K562 (cell line): ENCODE results near the gene DCTN5. TPM values are rescaled to one million over a fixed set of nuclear protein-coding genes. Genes with fewer than 3 reads are reported as not detected.

Source experiments
- ADNP ChIP-seq: fragments of 200-800 bp; sonication (Bioruptor generic); IDR thresholded peaks from 2 replicates; pipeline ENCODE4 v1.6.1; 2016; ENCODE audit warnings: missing genetic modification characterization, missing compliant biosample characterization
- BRD9 ChIP-seq: fragments of 450-650 bp; IDR thresholded peaks from 2 replicates; pipeline ENCODE4 v1.6.1; 2018; ENCODE audit warnings: low read depth; ENCODE audit not compliant: partially characterized antibody
- GATAD2B ChIP-seq: fragments of 450-650 bp; IDR thresholded peaks from 2 replicates; pipeline ENCODE4 v1.6.1; 2017; ENCODE audit warnings: mild to moderate bottlenecking, borderline replicate concordance
- KAT8 ChIP-seq: fragments of 450-650 bp; IDR thresholded peaks from 2 replicates; pipeline ENCODE4 v1.6.1; 2016; ENCODE audit warnings: low read depth, mild to moderate bottlenecking
- KHSRP ChIP-seq: fragments of 450-650 bp; IDR thresholded peaks from 2 replicates; pipeline ENCODE4 v1.6.1; 2017
- KLF10 ChIP-seq: fragments of 250-450 bp; sonication (Bioruptor Pico); IDR thresholded peaks from 2 replicates; pipeline ENCODE4 v1.6.1; 2021; ENCODE audit warnings: matching md5 sums
- MCM5 ChIP-seq: fragments of 450-650 bp; IDR thresholded peaks from 2 replicates; pipeline ENCODE4 v1.6.1; 2016; ENCODE audit warnings: low read depth
- MTA3 ChIP-seq: fragments of 450-650 bp; formaldehyde crosslinking; IDR thresholded peaks from 2 replicates; pipeline ENCODE4 v1.6.1; 2017; ENCODE audit warnings: mild to moderate bottlenecking, borderline replicate concordance
- NCOA4 ChIP-seq: fragments of 450-650 bp; IDR thresholded peaks from 2 replicates; pipeline ENCODE4 v1.6.1; 2018; ENCODE audit warnings: mild to moderate bottlenecking; ENCODE audit not compliant: partially characterized antibody
- RAD21 ChIP-seq, 2 experiments: fragments of 250-450 bp in 1 of 2; fragments of 450-650 bp in 1 of 2; sonication (Bioruptor Pico) in 1 of 2; formaldehyde crosslinking in 1 of 2; IDR thresholded peaks in 1 of 2; conservative IDR thresholded peaks in 1 of 2; 2 replicates each; pipeline versions ENCODE4 v1.4.0 to v1.8.0; 2020 to 2022; ENCODE audit warnings: mild to moderate bottlenecking in 2 of 2, moderate library complexity in 1 of 2
- RBM25 ChIP-seq: fragments of 200-400 bp; formaldehyde crosslinking; IDR thresholded peaks from 2 replicates; pipeline ENCODE4 v1.6.1; 2018; ENCODE audit warnings: low read length, low read depth, moderate library complexity; ENCODE audit not compliant: severe bottlenecking
- RUNX1 ChIP-seq: sonication (generic); IDR thresholded peaks from 2 replicates; pipeline ENCODE4 v1.6.1; 2016; ENCODE audit warnings: antibody characterized with exemption, low read depth
- SAFB ChIP-seq: fragments of 200-400 bp; formaldehyde crosslinking; IDR thresholded peaks from 2 replicates; pipeline ENCODE4 v1.6.1; 2017; ENCODE audit warnings: low read depth, low read length, borderline replicate concordance
- SMAD1 ChIP-seq: fragments of 150-350 bp; IDR thresholded peaks from 2 replicates; pipeline ENCODE4 v1.6.1; 2014; ENCODE audit warnings: low read length, low read depth; ENCODE audit not compliant: partially characterized antibody
- SRSF3 ChIP-seq: fragments of 200-400 bp; formaldehyde crosslinking; IDR thresholded peaks from 2 replicates; pipeline ENCODE4 v1.6.1; 2016; ENCODE audit warnings: mild to moderate bottlenecking, low read length, moderate library complexity; ENCODE audit not compliant: insufficient read depth
- ZFP36 ChIP-seq: fragments of 150-350 bp; IDR thresholded peaks from 2 replicates; pipeline ENCODE4 v1.6.1; 2018; ENCODE audit warnings: low read length, low read depth; ENCODE audit not compliant: partially characterized antibody
- ZNF143 ChIP-seq: sonication (generic); formaldehyde crosslinking; IDR thresholded peaks from 2 replicates; pipeline ENCODE4 v1.9.0; 2022; ENCODE audit warnings: mild to moderate bottlenecking, missing genetic modification reagents
- ZNF23 ChIP-seq: fragments of 250-450 bp; sonication (Bioruptor Pico); IDR thresholded peaks from 2 replicates; pipeline ENCODE4 v1.4.0; 2020; ENCODE audit warnings: mild to moderate bottlenecking
- ZNF561 ChIP-seq: fragments of 450-650 bp; formaldehyde crosslinking; conservative IDR thresholded peaks from 2 replicates; pipeline ENCODE4 v1.4.0; 2020; ENCODE audit warnings: mild to moderate bottlenecking, moderate library complexity
- ZNF696 ChIP-seq: fragments of 250-450 bp; sonication (Bioruptor Pico); conservative IDR thresholded peaks from 2 replicates; pipeline ENCODE4 v1.4.0; 2020; ENCODE audit warnings: mild to moderate bottlenecking, moderate library complexity
- ZNF75A ChIP-seq: fragments of 450-650 bp; formaldehyde crosslinking; IDR thresholded peaks from 2 replicates; pipeline ENCODE4 v1.4.0; 2020; ENCODE audit warnings: mild to moderate bottlenecking
- polyA plus RNA-seq, 8 experiments: library from polyadenylated mRNA; depleted of rRNA in 4 of 8; stranded (reverse) in 5 of 8; unstranded in 3 of 8; fragments of >200 nt; fragmentation: Nextera tagmentation in 2 of 8; fragmentation: Illumina TruSeq in 1 of 8; extraction: Ambion mirVana in 2 of 8; extraction: Trizol in 1 of 8; gene quantifications; 2 replicates each; pipeline versions ENCODE4 v1.2.1 to v1.2.3, GENCODE V29; 2011 to 2014; ENCODE audit warnings: inconsistent platforms in 1 of 8, missing spikeins in 1 of 8
- total RNA-seq, 7 experiments: library from RNA; depleted of rRNA in 6 of 7; stranded (reverse); fragments of >200 nt in 6 of 7; fragmentation: Illumina TruSeq in 2 of 7; extraction: Trizol in 2 of 7; gene quantifications; 2 replicates each; pipeline versions ENCODE4 v1.2.1 to v1.2.3, GENCODE V29; 2011 to 2021; ENCODE audit warnings: low replicate concordance in 1 of 7
- TF ChIP-seq, protein P1 (sequence below): sonication (generic); IDR thresholded peaks from 2 replicates; pipeline ENCODE4 v1.6.1; 2016
- TF ChIP-seq, protein P2 (sequence below): fragments of 250-450 bp; sonication (Bioruptor Pico); IDR thresholded peaks from 2 replicates; pipeline ENCODE4 v1.8.0; 2021; ENCODE audit warnings: moderate library complexity, mild to moderate bottlenecking, inconsistent platforms
- TF ChIP-seq, protein P3 (sequence below): fragments of 250-450 bp; sonication (Bioruptor Pico); IDR thresholded peaks from 2 replicates; pipeline ENCODE4 v1.5.0; 2021; ENCODE audit warnings: mild to moderate bottlenecking, borderline replicate concordance
- TF ChIP-seq, protein P4 (sequence below): IDR thresholded peaks from 3 replicates; pipeline ENCODE4 v1.6.1; 2011; ENCODE audit warnings: borderline replicate concordance, mild to moderate bottlenecking, moderate library complexity; ENCODE audit not compliant: insufficient read length; ENCODE audit errors: extremely low read depth

DCTN5 gene
- total and polyA plus RNA-seq, 9 of the 15 experiments (the other 6 are each of a cell fraction or from before 2014, with no cell fraction given), result 35.8 to 149 (median 75.9) TPM

DNA sequence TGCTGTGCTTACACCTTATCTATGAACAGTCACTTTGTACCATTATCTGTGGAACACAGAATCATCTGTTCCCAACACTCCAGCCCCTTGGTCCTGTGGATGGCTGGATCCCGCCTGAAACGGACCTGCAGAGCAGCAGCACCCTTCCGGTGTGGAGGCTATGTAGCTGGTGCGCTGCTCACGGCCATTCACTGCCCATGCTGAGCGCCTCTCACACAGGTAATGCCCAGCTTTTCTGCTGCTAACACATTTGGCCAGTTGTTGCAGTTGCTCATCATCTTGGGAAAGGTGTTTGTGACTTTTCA lies 26.0 kb downstream of the DCTN5 start (continued):
- TF ChIP-seq, protein P1, sequence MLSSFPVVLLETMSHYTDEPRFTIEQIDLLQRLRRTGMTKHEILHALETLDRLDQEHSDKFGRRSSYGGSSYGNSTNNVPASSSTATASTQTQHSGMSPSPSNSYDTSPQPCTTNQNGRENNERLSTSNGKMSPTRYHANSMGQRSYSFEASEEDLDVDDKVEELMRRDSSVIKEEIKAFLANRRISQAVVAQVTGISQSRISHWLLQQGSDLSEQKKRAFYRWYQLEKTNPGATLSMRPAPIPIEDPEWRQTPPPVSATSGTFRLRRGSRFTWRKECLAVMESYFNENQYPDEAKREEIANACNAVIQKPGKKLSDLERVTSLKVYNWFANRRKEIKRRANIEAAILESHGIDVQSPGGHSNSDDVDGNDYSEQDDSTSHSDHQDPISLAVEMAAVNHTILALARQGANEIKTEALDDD, result no peak
- TF ChIP-seq BRD9 (no peak), SRSF3 (no peak), RUNX1 (no peak), KHSRP (no peak), ZNF143 (CRISPR knock-in tag) (no peak), MCM5 (no peak), ZFP36 (no peak), RBM25 (no peak), RAD21 (CRISPR knock-in tag; conservative IDR thresholded peaks at IDR 0.05 in 1 of 2, IDR thresholded peaks at IDR 0.05 in 1 of 2) (peak in 1 of 2 experiments; percentile 24; a peak in 1 of 4 replicates), ADNP (tag) (no peak), GATAD2B (no peak), KLF10 (CRISPR knock-in tag) (no peak), ZNF75A (CRISPR knock-in tag) (no peak), NCOA4 (no peak), KAT8 (no peak), SAFB (no peak), ZNF561 (CRISPR knock-in tag) (no peak), ZNF23 (CRISPR knock-in tag) (no peak), MTA3 (no peak), SMAD1 (no peak), ZNF696 (no peak)
- TF ChIP-seq, protein P2, sequence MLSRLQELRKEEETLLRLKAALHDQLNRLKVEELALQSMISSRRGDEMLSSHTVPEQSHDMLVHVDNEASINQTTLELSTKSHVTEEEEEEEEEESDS, result no peak
- TF ChIP-seq, protein P3, sequence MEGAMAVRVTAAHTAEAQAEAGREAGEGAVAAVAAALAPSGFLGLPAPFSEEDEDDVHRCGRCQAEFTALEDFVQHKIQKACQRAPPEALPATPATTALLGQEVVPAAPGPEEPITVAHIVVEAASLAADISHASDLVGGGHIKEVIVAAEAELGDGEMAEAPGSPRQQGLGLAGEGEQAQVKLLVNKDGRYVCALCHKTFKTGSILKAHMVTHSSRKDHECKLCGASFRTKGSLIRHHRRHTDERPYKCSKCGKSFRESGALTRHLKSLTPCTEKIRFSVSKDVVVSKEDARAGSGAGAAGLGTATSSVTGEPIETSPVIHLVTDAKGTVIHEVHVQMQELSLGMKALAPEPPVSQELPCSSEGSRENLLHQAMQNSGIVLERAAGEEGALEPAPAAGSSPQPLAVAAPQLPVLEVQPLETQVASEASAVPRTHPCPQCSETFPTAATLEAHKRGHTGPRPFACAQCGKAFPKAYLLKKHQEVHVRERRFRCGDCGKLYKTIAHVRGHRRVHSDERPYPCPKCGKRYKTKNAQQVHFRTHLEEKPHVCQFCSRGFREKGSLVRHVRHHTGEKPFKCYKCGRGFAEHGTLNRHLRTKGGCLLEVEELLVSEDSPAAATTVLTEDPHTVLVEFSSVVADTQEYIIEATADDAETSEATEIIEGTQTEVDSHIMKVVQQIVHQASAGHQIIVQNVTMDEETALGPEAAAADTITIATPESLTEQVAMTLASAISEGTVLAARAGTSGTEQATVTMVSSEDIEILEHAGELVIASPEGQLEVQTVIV (CRISPR knock-in tag), result no peak
- TF ChIP-seq, protein P4, sequence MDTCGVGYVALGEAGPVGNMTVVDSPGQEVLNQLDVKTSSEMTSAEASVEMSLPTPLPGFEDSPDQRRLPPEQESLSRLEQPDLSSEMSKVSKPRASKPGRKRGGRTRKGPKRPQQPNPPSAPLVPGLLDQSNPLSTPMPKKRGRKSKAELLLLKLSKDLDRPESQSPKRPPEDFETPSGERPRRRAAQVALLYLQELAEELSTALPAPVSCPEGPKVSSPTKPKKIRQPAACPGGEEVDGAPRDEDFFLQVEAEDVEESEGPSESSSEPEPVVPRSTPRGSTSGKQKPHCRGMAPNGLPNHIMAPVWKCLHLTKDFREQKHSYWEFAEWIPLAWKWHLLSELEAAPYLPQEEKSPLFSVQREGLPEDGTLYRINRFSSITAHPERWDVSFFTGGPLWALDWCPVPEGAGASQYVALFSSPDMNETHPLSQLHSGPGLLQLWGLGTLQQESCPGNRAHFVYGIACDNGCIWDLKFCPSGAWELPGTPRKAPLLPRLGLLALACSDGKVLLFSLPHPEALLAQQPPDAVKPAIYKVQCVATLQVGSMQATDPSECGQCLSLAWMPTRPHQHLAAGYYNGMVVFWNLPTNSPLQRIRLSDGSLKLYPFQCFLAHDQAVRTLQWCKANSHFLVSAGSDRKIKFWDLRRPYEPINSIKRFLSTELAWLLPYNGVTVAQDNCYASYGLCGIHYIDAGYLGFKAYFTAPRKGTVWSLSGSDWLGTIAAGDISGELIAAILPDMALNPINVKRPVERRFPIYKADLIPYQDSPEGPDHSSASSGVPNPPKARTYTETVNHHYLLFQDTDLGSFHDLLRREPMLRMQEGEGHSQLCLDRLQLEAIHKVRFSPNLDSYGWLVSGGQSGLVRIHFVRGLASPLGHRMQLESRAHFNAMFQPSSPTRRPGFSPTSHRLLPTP, result no peak
